GM18507 (cell line): ENCODE data around the gene NBL1.

ENCODE experiments used
- DNase-seq: peaks from one replicate; pipeline ENCODE4 v3.0.0; 2011; ENCODE audit warnings: low read depth; ENCODE audit not compliant: insufficient read length; ENCODE audit errors: extremely low spot score
- FAIRE-seq: peaks from 2 replicates; lab custom pipeline; 2011; peaks lifted over from hg19 to GRCh38; lab: Jason Lieb, UNC

Gene NBL1

GRCh38 chr1:19662313-19662712 lies 18.2 kb downstream of the NBL1 start:
- FAIRE-seq = no peak
- no peak for DNase-seq

GRCh38 chr1:19664453-19665185 lies 20.5 kb downstream of the NBL1 start, which contains the start of gene HTR6:
Gene HTR6, plus strand, starts transcription at chr1:19664875. Its CDS starts 879 bp downstream, at chr1:19665754.
- DNase-seq (no peak), FAIRE-seq (no peak)

- FAIRE-seq (no peak), DNase-seq (no peak)
Measured at GRCh38 chr1:19665186-19665495, 21.0 kb downstream of the NBL1 start.

GRCh38 chr1:19665496-19666465 lies 21.7 kb downstream of the NBL1 start:
- FAIRE-seq = no peak
- no peak for DNase-seq

- DNase-seq (no peak), FAIRE-seq (no peak)
Measured at GRCh38 chr1:19668888-19669287, 24.8 kb downstream of the NBL1 start.

- DNase-seq (no peak), FAIRE-seq (no peak)
Measured at GRCh38 chr1:19670787-19671186, 26.7 kb downstream of the NBL1 start.

GRCh38 chr1:19672237-19672636 lies 28.1 kb downstream of the NBL1 start:
- no peak for DNase-seq
- FAIRE-seq = no peak

GRCh38 chr1:19675797-19676196 lies 31.7 kb downstream of the NBL1 start:
- FAIRE-seq = no peak
- DNase-seq = no peak

- DNase-seq (no peak), FAIRE-seq (no peak)
Measured at GRCh38 chr1:19676438-19676922, 32.4 kb downstream of the NBL1 start.

GRCh38 chr1:19678493-19678892 lies 34.4 kb downstream of the NBL1 start:
- no peak for DNase-seq
- FAIRE-seq = no peak

GRCh38 chr1:19678931-19679453 lies 34.9 kb downstream of the NBL1 start:
- DNase-seq = no peak
- no peak for FAIRE-seq

GRCh38 chr1:19679691-19680090 lies 35.6 kb downstream of the NBL1 start:
- no peak for FAIRE-seq
- DNase-seq = no peak

GRCh38 chr1:19680644-19681043 lies 36.5 kb downstream of the NBL1 start:
- FAIRE-seq (no peak), DNase-seq (no peak)

GRCh38 chr1:19682257-19682656 lies 38.1 kb downstream of the NBL1 start:
- no peak for FAIRE-seq
- no peak for DNase-seq

GRCh38 chr1:19682901-19683300 lies 38.8 kb downstream of the NBL1 start:
- no peak for DNase-seq
- no peak for FAIRE-seq

GRCh38 chr1:19683351-19683750 lies 39.2 kb downstream of the NBL1 start:
- FAIRE-seq (no peak), DNase-seq (no peak)

GRCh38 chr1:19684677-19685076 lies 40.6 kb downstream of the NBL1 start:
- DNase-seq (no peak), FAIRE-seq (no peak)

GRCh38 chr1:19685994-19686393 lies 41.9 kb downstream of the NBL1 start:
- FAIRE-seq (no peak), DNase-seq (no peak)

GRCh38 chr1:19687414-19687813 lies 43.3 kb downstream of the NBL1 start:
- FAIRE-seq (no peak), DNase-seq (no peak)

- no peak for DNase-seq
- no peak for FAIRE-seq
Measured at GRCh38 chr1:19688041-19688842, 44.1 kb downstream of the NBL1 start.
